H9 (cell line): ENCODE data around the gene ALDH1A2. TPM values are rescaled to one million over a fixed set of nuclear protein-coding genes. Genes with fewer than 3 reads are reported as not detected.

Source experiments
- DNase-seq: peaks from one replicate; pipeline ENCODE4 v3.0.0-alpha.2; 2017
- H2AFZ ChIP-seq: one replicate; pipeline ENCODE4 v1.6.1; 2013; ENCODE audit warnings: mild to moderate bottlenecking, low read length, control low read depth, moderate library complexity
- H2AK5ac ChIP-seq: 2 replicates; pipeline ENCODE4 v1.6.1; 2013; ENCODE audit warnings: low read length, control low read depth, mixed read lengths; ENCODE audit not compliant: insufficient read length
- H2BK120ac ChIP-seq: one replicate; pipeline ENCODE4 v1.6.1; 2013; ENCODE audit warnings: low read depth, mild to moderate bottlenecking, low read length, control low read depth, inconsistent platforms; ENCODE audit not compliant: poor library complexity, severe bottlenecking
- H2BK12ac ChIP-seq: 2 replicates; pipeline ENCODE4 v1.6.1; 2013; ENCODE audit warnings: low read length, control low read depth, mixed read lengths, low read depth; ENCODE audit not compliant: insufficient read length
- H2BK15ac ChIP-seq: 2 replicates; pipeline ENCODE4 v1.6.1; 2013; ENCODE audit warnings: low read depth, low read length, control low read depth
- H2BK20ac ChIP-seq: one replicate; pipeline ENCODE4 v1.6.1; 2013; ENCODE audit warnings: low read depth, mild to moderate bottlenecking, low read length, control low read depth, inconsistent platforms; ENCODE audit not compliant: poor library complexity, severe bottlenecking
- H2BK5ac ChIP-seq: 2 replicates; pipeline ENCODE4 v1.6.1; 2013; ENCODE audit warnings: low read length, control low read depth, mixed read lengths; ENCODE audit not compliant: insufficient read length
- H3K14ac ChIP-seq: 2 replicates; pipeline ENCODE4 v1.6.1; 2013; ENCODE audit warnings: low read length, control low read depth; ENCODE audit not compliant: insufficient read depth
- H3K18ac ChIP-seq: 2 replicates; pipeline ENCODE4 v1.6.1; 2013; ENCODE audit warnings: low read depth, mild to moderate bottlenecking, mixed read lengths, low read length, control low read depth; ENCODE audit not compliant: insufficient read length
- H3K23ac ChIP-seq: 2 replicates; pipeline ENCODE4 v1.6.1; 2013; ENCODE audit warnings: low read length, control low read depth, mixed read lengths, low read depth; ENCODE audit not compliant: insufficient read length
- H3K23me2 ChIP-seq: 2 replicates; pipeline ENCODE4 v1.6.1; 2013; ENCODE audit warnings: low read depth, mild to moderate bottlenecking, mixed read lengths, low read length, control low read depth; ENCODE audit not compliant: insufficient read length, poor library complexity, severe bottlenecking
- H3K27ac ChIP-seq: 2 replicates; pipeline ENCODE4 v1.5.1; 2013; ENCODE audit warnings: low read length, control low read depth, mixed read lengths, low read depth; ENCODE audit not compliant: insufficient read length
- H3K27me3 ChIP-seq: 2 replicates; pipeline ENCODE4 v1.6.1; 2013; ENCODE audit warnings: low read length, control low read depth, inconsistent platforms; ENCODE audit not compliant: insufficient read depth
- H3K4ac ChIP-seq: 2 replicates; pipeline ENCODE4 v1.6.1; 2013; ENCODE audit warnings: low read depth, mild to moderate bottlenecking, control low read depth, inconsistent platforms, low read length, moderate library complexity
- H3K4me1 ChIP-seq: 2 replicates; pipeline ENCODE4 v1.6.1; 2013; ENCODE audit warnings: low read length, control low read depth, inconsistent platforms; ENCODE audit not compliant: insufficient read depth
- H3K4me2 ChIP-seq: 2 replicates; pipeline ENCODE4 v1.6.1; 2013; ENCODE audit warnings: low read length, control low read depth, mixed read lengths; ENCODE audit not compliant: insufficient read length, insufficient read depth
- H3K56ac ChIP-seq: 2 replicates; pipeline ENCODE4 v1.6.1; 2013; ENCODE audit warnings: low read depth, mild to moderate bottlenecking, mixed read lengths, low read length, control low read depth; ENCODE audit not compliant: insufficient read length
- H3K79me1 ChIP-seq: 2 replicates; pipeline ENCODE4 v1.6.1; 2013; ENCODE audit warnings: low read depth, mild to moderate bottlenecking, moderate library complexity, low read length, control low read depth, inconsistent platforms; ENCODE audit not compliant: insufficient read depth, poor library complexity, severe bottlenecking
- H3K79me2 ChIP-seq: 2 replicates; pipeline ENCODE4 v1.6.1; 2013; ENCODE audit warnings: low read length, control low read depth, inconsistent platforms; ENCODE audit not compliant: insufficient read depth
- H3K9ac ChIP-seq: 2 replicates; pipeline ENCODE4 v1.6.1; 2013; ENCODE audit warnings: low read length, control low read depth, mixed read lengths; ENCODE audit not compliant: insufficient read length; ENCODE audit errors: extremely low read depth
- H3K9me3 ChIP-seq: one replicate; pipeline ENCODE4 v1.6.1; 2013; ENCODE audit warnings: low read depth, low read length, inconsistent platforms; ENCODE audit not compliant: control insufficient read depth
- H3T11ph ChIP-seq: one replicate; pipeline ENCODE4 v1.6.1; 2013; ENCODE audit warnings: mild to moderate bottlenecking, low read length, control low read depth, inconsistent platforms
- H4K20me1 ChIP-seq: one replicate; pipeline ENCODE4 v1.6.1; 2013; ENCODE audit not compliant: control insufficient read depth, insufficient read length, insufficient read depth
- H4K5ac ChIP-seq: 2 replicates; pipeline ENCODE4 v1.6.1; 2013; ENCODE audit warnings: low read depth, mild to moderate bottlenecking, mixed read lengths, low read length, control low read depth; ENCODE audit not compliant: insufficient read length
- H4K8ac ChIP-seq: replicated peaks from 2 replicates; pipeline ENCODE4 v1.6.1; 2013; ENCODE audit warnings: low read length, control low read depth, mixed read lengths, low read depth; ENCODE audit not compliant: insufficient read length
- H4K91ac ChIP-seq: 2 replicates; pipeline ENCODE4 v1.6.1; 2013; ENCODE audit warnings: low read depth, mild to moderate bottlenecking, moderate library complexity, mixed read lengths, low read length, control low read depth; ENCODE audit not compliant: insufficient read length
- H3K27ac Mint-ChIP-seq, 3 experiments: 2 replicates in 2 of 3; 3 replicates in 1 of 3; pipeline ENCODE4 v1.8.0; 2020 to 2021; ENCODE audit warnings: mixed read lengths in 3 of 3, mild to moderate bottlenecking in 1 of 3, moderate library complexity in 1 of 3
- H3K27me3 Mint-ChIP-seq: 2 replicates; pipeline ENCODE4 v1.8.0; 2021; ENCODE audit warnings: low read depth, mild to moderate bottlenecking, moderate library complexity, mixed read lengths
- H3K36me3 Mint-ChIP-seq, 3 experiments: 2 replicates in 2 of 3; 3 replicates in 1 of 3; pipeline ENCODE4 v1.8.0; 2020 to 2021; ENCODE audit warnings: low read depth in 3 of 3, mixed read lengths in 3 of 3; ENCODE audit not compliant: insufficient read depth in 1 of 3
- H3K4me1 Mint-ChIP-seq, 2 experiments: 2 replicates each; pipeline ENCODE4 v1.8.0; 2020; ENCODE audit warnings: mixed read lengths in 2 of 2
- H3K4me3 Mint-ChIP-seq, 2 experiments: 2 replicates in 1 of 2; 3 replicates in 1 of 2; pipeline ENCODE4 v1.8.0; 2020 to 2021; ENCODE audit warnings: mild to moderate bottlenecking in 2 of 2, mixed read lengths in 2 of 2, moderate library complexity in 1 of 2
- H3K9me3 Mint-ChIP-seq, 2 experiments: 2 replicates in 1 of 2; 3 replicates in 1 of 2; pipeline ENCODE4 v1.8.0; 2020; ENCODE audit warnings: mild to moderate bottlenecking in 2 of 2, mixed read lengths in 2 of 2, moderate library complexity in 1 of 2
- CTCF ChIP-seq: fragments of 200-600 bp; sonication (generic); conservative IDR thresholded peaks from 3 replicates; pipeline ENCODE4 v1.8.0; 2021; ENCODE audit warnings: antibody characterized with exemption, mild to moderate bottlenecking
- WGBS: extraction: QIAGEN DNeasy Blood & Tissue Kit; methylation state at CpG from one replicate; pipeline ENCODE4 v1.1.7; 2013; ENCODE audit warnings: missing lambda C conversion rate, low lambda C conversion rate, mixed read lengths; ENCODE audit not compliant: insufficient read length; ENCODE audit errors: extremely low coverage; 5-methylcytosine and 5-hydroxymethylcytosine counted together
- total RNA-seq: library from RNA; stranded (reverse); gene quantifications from 2 replicates; pipeline ENCODE4 v1.2.1, GENCODE V29; 2021

The ALDH1A2 gene
- total RNA-seq, 1 experiment from 2014 or later, result 0.72 TPM

- no peak overlapping the region for H3K9ac ChIP-seq
- H3K23me2 ChIP-seq, result no peaks in the 10 kb centered on the region
- Mint-ChIP-seq H3K27ac (no peak overlapping the region), H3K36me3 (no peaks in the 10 kb centered on the region), H3K4me1 (peaks cover 1 to 12% of the 10 kb centered on the region in 2 experiments; a peak in 3 of 4 replicates), H3K4me3 (no peak overlapping the region), H3K27me3 (peaks cover 89% of the 10 kb centered on the region), H3K9me3 (peaks cover 0 to 3% of the 10 kb centered on the region in 2 experiments; a peak in 1 of 5 replicates)
- H2BK5ac ChIP-seq, result no peak overlapping the region
- no peaks in the 10 kb centered on the region for H3K4me1 ChIP-seq
- H3K27me3 ChIP-seq, result peaks cover 24% of the 10 kb centered on the region
- no peak overlapping the region for H3K4me2 ChIP-seq
- H4K5ac ChIP-seq, result no peak overlapping the region
- no peak for TF ChIP-seq CTCF
- H3K23ac ChIP-seq, result no peak overlapping the region
- H2BK15ac ChIP-seq, result no peak overlapping the region
- H3K18ac ChIP-seq, result no peak overlapping the region
- no peak overlapping the region for H2BK12ac ChIP-seq
- no peak overlapping the region for H2BK120ac ChIP-seq
- no peaks in the 10 kb centered on the region for H3K79me2 ChIP-seq
- no peak overlapping the region for H3K14ac ChIP-seq
- DNase-seq, result no peak
- no CpG with 5 or more reads among the region's 2 CpGs for WGBS
- no peak overlapping the region for H3K56ac ChIP-seq
- H3T11ph ChIP-seq, result no peak overlapping the region
- no peaks in the 10 kb centered on the region for H3K9me3 ChIP-seq
- no peak overlapping the region for H2BK20ac ChIP-seq
- no peaks in the 10 kb centered on the region for H4K20me1 ChIP-seq
- H2AK5ac ChIP-seq, result no peak overlapping the region
- H3K79me1 ChIP-seq, result no peaks in the 10 kb centered on the region
- H2AFZ ChIP-seq, result no peak overlapping the region
- no peak overlapping the region for H4K91ac ChIP-seq
- no peak overlapping the region for H3K27ac ChIP-seq
- no peak overlapping the region for H3K4ac ChIP-seq
- no peak overlapping the region for H4K8ac ChIP-seq
Measured at GRCh38 chr15:58058729-58059128, 6.8 kb downstream of the ALDH1A2 start.
